ENCODE results near the gene ADARB1. TPM values are rescaled to one million over a fixed set of nuclear protein-coding genes. Genes with fewer than 3 reads are reported as not detected.
A peak's percentile ranks its signal among the peaks of the same experiment; 100 is the strongest.

The ADARB1 gene
- total RNA-seq, 4 donors from 2014 or later = 107 to 231 (median 201) TPM

DNA sequence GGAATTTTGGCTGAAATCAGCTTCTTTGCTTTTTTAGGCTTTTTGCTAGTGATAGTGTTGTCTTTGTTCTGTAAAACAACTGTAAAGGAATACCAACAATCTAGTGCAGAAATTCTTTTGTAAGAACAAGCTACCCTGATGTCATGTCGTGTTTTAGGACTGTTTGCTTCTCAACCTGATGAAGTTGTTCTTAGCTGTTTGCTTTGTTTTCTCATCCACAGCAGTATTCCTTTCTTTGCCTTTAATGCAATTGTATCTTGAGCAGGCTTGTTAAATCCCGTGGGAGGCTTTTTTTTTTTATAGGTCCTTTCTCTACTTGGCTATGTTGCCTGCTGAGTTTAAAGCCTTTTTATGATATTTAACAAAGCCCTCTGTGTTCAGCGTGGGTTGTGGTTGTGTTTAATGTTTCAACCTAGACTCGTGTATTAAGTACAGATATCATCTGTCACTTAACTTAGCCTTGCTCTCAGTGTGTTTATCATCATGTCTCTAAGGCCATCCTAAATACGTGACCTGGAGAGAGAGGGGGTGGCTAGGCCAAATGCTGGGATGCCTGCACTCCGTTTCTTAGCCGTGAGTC is 31.6 kb downstream of the ADARB1 start:
- TF ChIP-seq POLR2A (IDR thresholded peaks at IDR 0.05; ENCODE audit: low read depth) = no peak
- no peak for TF ChIP-seq EP300 (IDR thresholded peaks at IDR 0.05)
- TF ChIP-seq, protein P1, sequence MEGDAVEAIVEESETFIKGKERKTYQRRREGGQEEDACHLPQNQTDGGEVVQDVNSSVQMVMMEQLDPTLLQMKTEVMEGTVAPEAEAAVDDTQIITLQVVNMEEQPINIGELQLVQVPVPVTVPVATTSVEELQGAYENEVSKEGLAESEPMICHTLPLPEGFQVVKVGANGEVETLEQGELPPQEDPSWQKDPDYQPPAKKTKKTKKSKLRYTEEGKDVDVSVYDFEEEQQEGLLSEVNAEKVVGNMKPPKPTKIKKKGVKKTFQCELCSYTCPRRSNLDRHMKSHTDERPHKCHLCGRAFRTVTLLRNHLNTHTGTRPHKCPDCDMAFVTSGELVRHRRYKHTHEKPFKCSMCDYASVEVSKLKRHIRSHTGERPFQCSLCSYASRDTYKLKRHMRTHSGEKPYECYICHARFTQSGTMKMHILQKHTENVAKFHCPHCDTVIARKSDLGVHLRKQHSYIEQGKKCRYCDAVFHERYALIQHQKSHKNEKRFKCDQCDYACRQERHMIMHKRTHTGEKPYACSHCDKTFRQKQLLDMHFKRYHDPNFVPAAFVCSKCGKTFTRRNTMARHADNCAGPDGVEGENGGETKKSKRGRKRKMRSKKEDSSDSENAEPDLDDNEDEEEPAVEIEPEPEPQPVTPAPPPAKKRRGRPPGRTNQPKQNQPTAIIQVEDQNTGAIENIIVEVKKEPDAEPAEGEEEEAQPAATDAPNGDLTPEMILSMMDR (IDR thresholded peaks at IDR 0.05) = no peak
- TF ChIP-seq POLR2AphosphoS5 (IDR thresholded peaks at IDR 0.05) = no peak
- no peak for DNase-seq (ENCODE audit: extremely low spot score)
- Histone ChIP-seq H3K4me1 (peaks cover 70 to 94% (median 86%) of the 10 kb centered on the region in 4 donors), H3K27me3 (no peaks in the 10 kb centered on the region), H3K4me3 (no peak overlapping the region), H3K27ac (replicated peaks in 1 of 4) (peak overlapping the region; percentile 13 to 44 (median 24)), H3K36me3 (peaks cover 0 to 4% (median 1%) of the 10 kb centered on the region in 4 donors), H3K9me3 (no peaks in the 10 kb centered on the region)
- WGBS = 50% methylated on average over 7 of the region's 7 CpGs
- intact Hi-C loops (cut with DNase I) = no loop called here

DNA sequence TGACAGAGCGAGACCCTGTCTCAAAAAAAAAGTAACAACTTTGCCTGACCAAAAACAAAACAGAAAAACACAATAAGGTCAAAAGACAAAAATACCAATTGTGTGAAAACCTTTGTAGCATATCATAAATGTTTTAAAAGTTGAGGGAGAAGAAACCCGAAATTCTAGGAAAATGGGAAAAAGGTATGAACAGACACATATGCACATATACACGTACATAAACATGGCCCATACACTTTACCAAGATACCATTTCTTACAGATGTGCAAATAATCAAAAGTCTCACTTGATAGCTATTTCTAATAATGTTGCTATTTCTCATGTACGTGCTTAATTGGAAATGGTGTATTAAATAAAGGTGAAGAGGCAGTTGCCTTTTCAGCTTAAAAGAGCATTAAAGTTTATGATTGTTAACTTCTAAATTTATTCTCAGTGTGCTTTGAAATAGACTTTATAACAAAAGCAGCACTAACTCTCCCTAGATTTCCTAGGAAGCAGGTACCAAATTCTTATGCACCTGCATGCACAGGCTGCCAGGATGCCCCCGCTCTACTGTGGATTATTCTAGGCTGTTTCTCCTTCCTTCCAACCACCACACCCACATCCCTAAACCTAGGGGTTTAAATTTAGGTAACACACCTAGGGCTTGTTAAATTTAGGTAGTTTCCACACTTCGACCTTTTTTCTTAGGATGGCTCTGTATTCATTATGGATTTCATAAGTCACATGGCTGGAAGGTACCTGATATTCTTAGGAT is 33.8 kb downstream of the ADARB1 start:
- Histone ChIP-seq H3K27ac (replicated peaks in 1 of 4) (no peak overlapping the region), H3K4me1 (peaks cover 59 to 94% (median 85%) of the 10 kb centered on the region in 4 donors), H3K36me3 (peaks cover 0 to 4% (median 0%) of the 10 kb centered on the region in 4 donors), H3K9me3 (no peaks in the 10 kb centered on the region), H3K27me3 (no peaks in the 10 kb centered on the region), H3K4me3 (no peak overlapping the region)
- intact Hi-C loops (cut with DNase I) = no loop called here
- TF ChIP-seq POLR2A (IDR thresholded peaks at IDR 0.05; ENCODE audit: low read depth) = no peak
- TF ChIP-seq EP300 (IDR thresholded peaks at IDR 0.05) = no peak
- 97% methylated on average over 6 of the region's 6 CpGs for WGBS
- no peak for DNase-seq (ENCODE audit: extremely low spot score)

DNA sequence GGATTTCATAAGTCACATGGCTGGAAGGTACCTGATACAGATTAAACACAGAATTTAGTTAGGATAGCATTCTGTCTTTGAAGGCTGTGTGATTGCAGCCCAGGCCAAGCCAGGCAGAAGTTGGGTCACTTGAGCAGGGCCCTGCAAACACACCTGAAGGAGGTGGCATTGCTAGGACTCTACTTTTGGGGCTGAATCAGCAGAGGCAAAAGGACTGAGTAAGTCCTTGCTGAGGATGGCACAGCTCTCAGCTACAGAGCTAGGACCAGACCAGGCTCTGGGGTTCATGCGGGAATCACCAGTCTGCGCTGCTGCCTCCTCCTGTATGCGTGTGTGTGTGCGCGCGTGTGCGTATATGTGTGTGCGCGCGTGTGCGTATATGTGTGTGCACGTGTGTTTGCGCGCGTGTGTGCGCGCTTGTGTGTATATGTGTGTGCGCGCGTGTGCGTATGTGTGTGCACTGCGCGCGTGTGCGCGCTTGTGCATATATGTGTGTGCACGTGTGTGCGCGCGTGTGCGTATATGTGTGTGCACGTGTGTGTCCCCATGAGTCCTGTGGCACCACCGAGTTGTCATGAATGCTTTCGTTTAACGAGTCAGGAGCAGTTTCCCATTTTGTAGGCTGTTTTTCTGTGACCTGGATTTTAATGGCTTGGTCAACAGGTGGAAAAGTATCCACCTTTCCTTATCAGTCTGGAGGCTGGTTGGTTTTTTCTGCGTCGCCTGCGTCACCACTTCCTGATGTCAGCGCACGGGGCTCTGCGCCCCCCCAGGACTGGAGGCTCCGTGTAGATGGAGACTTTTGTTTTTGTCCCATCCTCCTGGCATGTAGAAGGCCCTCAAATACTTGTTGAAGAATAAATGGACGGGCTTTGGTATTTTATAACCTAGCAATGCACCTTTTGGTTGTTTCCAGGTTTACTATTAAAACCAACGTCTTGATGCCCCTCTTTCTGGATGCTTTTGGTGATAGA is 34.7 kb downstream of the ADARB1 start:
- Histone ChIP-seq H3K27ac (replicated peaks in 1 of 4) (peak overlapping the region; percentile 52 to 65 (median 60)), H3K4me1 (peaks cover 58 to 93% (median 84%) of the 10 kb centered on the region in 4 donors), H3K27me3 (no peaks in the 10 kb centered on the region), H3K4me3 (peak overlapping the region in 3 of 4 donors; percentile 5 to 21 (median 11)), H3K36me3 (peaks cover 0 to 4% (median 0%) of the 10 kb centered on the region in 4 donors), H3K9me3 (no peaks in the 10 kb centered on the region)
- DNase-seq (ENCODE audit: extremely low spot score) = no peak
- TF ChIP-seq EP300 (IDR thresholded peaks at IDR 0.05) (no peak), POLR2A (IDR thresholded peaks at IDR 0.05; ENCODE audit: low read depth) (no peak), POLR2AphosphoS5 (IDR thresholded peaks at IDR 0.05) (no peak)
- TF ChIP-seq, protein P1 (IDR thresholded peaks at IDR 0.05) = no peak
- WGBS = 88% methylated on average over 43 of the region's 44 CpGs
- intact Hi-C loops (cut with DNase I) = no loop called here

DNA sequence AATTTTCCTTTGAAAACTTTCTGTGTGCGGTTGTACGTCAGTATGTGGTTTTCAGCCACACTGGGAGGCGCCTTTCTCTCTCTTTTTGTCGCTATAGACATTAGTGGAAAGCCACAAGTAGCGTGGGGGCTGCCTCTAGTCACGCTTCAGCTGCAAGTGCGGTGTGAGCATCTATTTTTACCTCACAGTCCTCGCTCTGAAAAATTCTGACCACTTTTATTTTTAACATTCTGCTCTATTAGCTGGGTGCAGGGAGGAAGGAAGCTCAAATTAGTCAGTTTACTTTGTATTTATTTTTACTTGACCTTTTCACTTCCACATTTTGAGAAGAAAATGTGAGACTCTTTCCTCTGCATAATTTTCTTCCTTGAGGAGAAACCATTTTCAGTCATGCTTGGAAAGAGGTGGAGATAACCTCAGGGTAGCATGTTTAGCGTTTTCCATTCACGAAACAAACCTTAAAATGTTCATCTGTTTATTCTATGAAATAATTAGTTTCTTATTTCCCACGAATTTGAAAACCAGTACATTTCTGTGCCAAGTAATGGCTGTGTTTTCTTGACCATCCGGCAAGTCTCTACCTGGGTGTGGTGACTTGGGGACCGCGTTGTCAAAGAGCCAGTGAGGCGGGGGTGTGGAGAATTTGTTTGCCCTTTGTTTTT is 35.6 kb downstream of the ADARB1 start:
- H3K9me3 ChIP-seq = no peaks in the 10 kb centered on the region
- H3K27me3 ChIP-seq = no peaks in the 10 kb centered on the region
- peak overlapping the region; percentile 52 to 65 (median 60) for H3K27ac ChIP-seq (replicated peaks in 1 of 4)
- peak overlapping the region in 3 of 4 donors; percentile 5 to 21 (median 11) for H3K4me3 ChIP-seq
- peaks cover 0 to 4% (median 2%) of the 10 kb centered on the region in 4 donors for H3K36me3 ChIP-seq
- no peak for DNase-seq (ENCODE audit: extremely low spot score)
- 50% methylated on average over 15 of the region's 15 CpGs for WGBS
- peaks cover 58 to 93% (median 84%) of the 10 kb centered on the region in 4 donors for H3K4me1 ChIP-seq
- intact Hi-C loops (cut with DNase I) = no loop called here
- no peak for TF ChIP-seq POLR2A (IDR thresholded peaks at IDR 0.05; ENCODE audit: low read depth)
- TF ChIP-seq, protein P1 (IDR thresholded peaks at IDR 0.05) = no peak
- TF ChIP-seq POLR2AphosphoS5 (IDR thresholded peaks at IDR 0.05) = no peak
